SU-DHL-6 (cell line): ENCODE data around the gene PAM16.
"Not testable (repeated sequence)": the region's sequence is repeated elsewhere in the genome, so short reads cannot be mapped to it uniquely, and the experiment has no call there.

ENCODE experiments used
- H2AFZ ChIP-seq: fragments of 200-600 bp; sonication (generic); 2 replicates; pipeline ENCODE4 v1.6.1; 2014; ENCODE audit warnings: low read depth, mild to moderate bottlenecking, moderate library complexity, mixed read lengths, antibody characterized with exemption, low read length; ENCODE audit not compliant: severe bottlenecking
- H3F3A ChIP-seq: fragments of 200-600 bp; shearing (Covaris generic); 2 replicates; pipeline ENCODE4 v1.6.0; 2016; ENCODE audit warnings: antibody characterized with exemption, mild to moderate bottlenecking; ENCODE audit not compliant: insufficient read depth
- H3K27ac ChIP-seq: fragments of 200-600 bp; sonication (generic); 2 replicates; pipeline ENCODE4 v1.5.1; 2016; ENCODE audit warnings: low read depth, mild to moderate bottlenecking, low read length, moderate library complexity, mixed read lengths
- H3K27me3 ChIP-seq: fragments of 200-600 bp; sonication (generic), shearing (Covaris generic); 2 replicates; pipeline ENCODE4 v1.6.0; 2014; ENCODE audit warnings: mild to moderate bottlenecking, low read length
- H3K36me3 ChIP-seq: fragments of 200-600 bp; sonication (generic); 2 replicates; pipeline ENCODE4 v1.6.1; 2014; ENCODE audit warnings: mild to moderate bottlenecking, low read length, mixed read lengths
- H3K4me2 ChIP-seq: fragments of 300-600, 200-600 bp; shearing (Covaris generic), sonication (generic); 2 replicates; pipeline ENCODE4 v1.6.0; 2014; ENCODE audit warnings: low read length, low read depth, mild to moderate bottlenecking; ENCODE audit not compliant: poor library complexity, severe bottlenecking
- H3K4me3 ChIP-seq: fragments of 200-600 bp; sonication (generic); 2 replicates; pipeline ENCODE4 v1.5.1; 2014; ENCODE audit warnings: antibody characterized with exemption, low read length, mild to moderate bottlenecking, mixed read lengths; ENCODE audit not compliant: insufficient read depth, poor library complexity, severe bottlenecking
- H3K79me2 ChIP-seq: fragments of 200-600 bp; sonication (generic); 2 replicates; pipeline ENCODE4 v1.6.1; 2014; ENCODE audit warnings: mild to moderate bottlenecking, low read length, moderate library complexity; ENCODE audit not compliant: insufficient read depth
- H3K9ac ChIP-seq: fragments of 200-600 bp; sonication (generic); 2 replicates; pipeline ENCODE4 v1.7.0; 2014; ENCODE audit warnings: mild to moderate bottlenecking, low read length
- H3K9me2 ChIP-seq: fragments of 200-600 bp; sonication (generic); replicated peaks from 2 replicates; pipeline ENCODE4 v1.6.1; 2014; ENCODE audit warnings: low read length; ENCODE audit not compliant: insufficient read depth
- H3K9me3 ChIP-seq: fragments of 200-600 bp; sonication (generic); 2 replicates; pipeline ENCODE4 v1.6.1; 2014; ENCODE audit warnings: low read length, mixed read lengths; ENCODE audit not compliant: insufficient read depth
- H4K20me1 ChIP-seq: fragments of 200-600 bp; sonication (generic); 2 replicates; pipeline ENCODE4 v1.6.1; 2014; ENCODE audit warnings: low read depth, mild to moderate bottlenecking, antibody characterized with exemption, low read length, moderate library complexity, mixed read lengths
- CTCF ChIP-seq: fragments of 200-600 bp; sonication (generic); IDR thresholded peaks from one replicate; pipeline ENCODE4 v1.5.1; 2017; ENCODE audit warnings: antibody characterized with exemption, mild to moderate bottlenecking, low read length, moderate library complexity; ENCODE audit not compliant: insufficient read depth, poor library complexity, severe bottlenecking
- EZH2phosphoT487 ChIP-seq: fragments of 200-600 bp; sonication (generic), shearing (Covaris generic); conservative IDR thresholded peaks from 2 replicates; pipeline ENCODE4 v1.6.1; 2018; ENCODE audit warnings: mild to moderate bottlenecking, antibody characterized with exemption, low read length, moderate library complexity, mixed read lengths

The PAM16 gene

GRCh38 chr16:4347010-4347409 lies 4.1 kb downstream of the PAM16 start:
- no peaks in the 10 kb centered on the region; the same call in 1 of the 2 replicates for H4K20me1 ChIP-seq
- H3K9me3 ChIP-seq: no peaks in the 10 kb centered on the region
- H3K79me2 ChIP-seq: peaks cover 79% of the 10 kb centered on the region

GRCh38 chr16:4345836-4346781 lies 5.0 kb downstream of the PAM16 start:
- Histone ChIP-seq H3K27ac (no peak overlapping the region), H4K20me1 (no peaks in the 10 kb centered on the region; the same call in 1 of the 2 replicates), H3K79me2 (peaks cover 79% of the 10 kb centered on the region), H3F3A (peaks cover 8% of the 10 kb centered on the region; the same call in 1 of the 2 replicates), H3K36me3 (no peaks in the 10 kb centered on the region), H3K9me2 (no peaks in the 10 kb centered on the region), H3K27me3 (no peaks in the 10 kb centered on the region), H2AFZ (no peak overlapping the region), H3K4me2 (no peak overlapping the region), H3K9ac (no peak overlapping the region), H3K4me3 (no peak overlapping the region), H3K9me3 (no peaks in the 10 kb centered on the region)
- TF ChIP-seq CTCF: no peak
- TF ChIP-seq EZH2phosphoT487: no peak

More at GRCh38 chr16:4347010-4347409, 4.1 kb downstream of the PAM16 start:
- H2AFZ ChIP-seq: no peak overlapping the region
- H3K9me2 ChIP-seq: no peaks in the 10 kb centered on the region
- no peak overlapping the region for H3K4me2 ChIP-seq
- H3K36me3 ChIP-seq: no peaks in the 10 kb centered on the region
- H3K27me3 ChIP-seq: no peaks in the 10 kb centered on the region
- H3K4me3 ChIP-seq: no peak overlapping the region
- no peak overlapping the region for H3K27ac ChIP-seq
- no peak overlapping the region for H3K9ac ChIP-seq
- H3F3A ChIP-seq: peaks cover 10% of the 10 kb centered on the region; the same call in 1 of the 2 replicates
- TF ChIP-seq EZH2phosphoT487: no peak
- no peak for TF ChIP-seq CTCF

- Histone ChIP-seq H3K27ac (no peak overlapping the region), H3K9me2 (no peaks in the 10 kb centered on the region), H3F3A (peaks cover 8% of the 10 kb centered on the region; the same call in 1 of the 2 replicates), H3K79me2 (peaks cover 71% of the 10 kb centered on the region), H3K4me3 (no peak overlapping the region), H3K27me3 (no peaks in the 10 kb centered on the region), H3K4me2 (no peak overlapping the region), H3K9ac (no peak overlapping the region), H3K36me3 (no peaks in the 10 kb centered on the region), H4K20me1 (no peaks in the 10 kb centered on the region; the same call in 1 of the 2 replicates), H3K9me3 (no peaks in the 10 kb centered on the region), H2AFZ (no peak overlapping the region)
- TF ChIP-seq CTCF (no peak), EZH2phosphoT487 (no peak)
Observed at GRCh38 chr16:4344983-4345835, 5.9 kb downstream of the PAM16 start.

- not testable (repeated sequence) for H2AFZ ChIP-seq, H3K27ac ChIP-seq, H3K4me2 ChIP-seq, H3K27me3 ChIP-seq, H3K9me3 ChIP-seq, H4K20me1 ChIP-seq, H3K4me3 ChIP-seq, H3K9ac ChIP-seq, H3K36me3 ChIP-seq, H3F3A ChIP-seq, H3K9me2 ChIP-seq
- peaks cover 63% of the 10 kb centered on the region for H3K79me2 ChIP-seq
Observed at GRCh38 chr16:4344300-4344982, 6.7 kb downstream of the PAM16 start.
